ENCODE measurements around the gene GLTPD2. TPM values are rescaled to one million over a fixed set of nuclear protein-coding genes. Genes with fewer than 3 reads are reported as not detected.

The GLTPD2 gene
- total RNA-seq, 4 donors from 2014 or later: not detected

DNA sequence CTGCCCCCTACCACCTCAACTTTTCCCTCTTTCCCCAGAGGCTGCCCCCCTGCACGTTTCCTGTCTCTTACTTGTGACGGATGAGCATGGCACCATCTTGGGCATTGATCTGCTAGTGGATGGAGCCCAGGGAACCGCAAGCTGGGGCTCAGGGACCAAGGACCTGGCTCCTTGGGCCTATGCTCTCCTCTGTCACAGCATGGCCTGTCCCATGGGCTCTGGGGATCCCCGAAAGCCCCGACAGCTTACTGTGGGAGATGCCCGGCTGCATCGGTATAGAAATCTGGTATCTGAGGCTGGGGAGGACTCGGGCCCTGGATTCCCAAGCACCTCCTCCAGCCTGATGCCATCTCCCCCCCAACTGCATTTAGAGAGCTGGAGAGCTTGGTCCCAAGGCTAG, 47.2 kb upstream of the GLTPD2 start:
- Histone ChIP-seq H3K36me3 (no peaks in the 10 kb centered on the region), H3K4me1 (peaks cover 0 to 29% (median 7%) of the 10 kb centered on the region in 4 donors), H3K27ac (no peak overlapping the region), H3K27me3 (peaks cover 0 to 33% of the 10 kb centered on the region in 2 donors), H3K9me3 (no peaks in the 10 kb centered on the region), H3K4me3 (no peak overlapping the region)
- no peak for DNase-seq (ENCODE audit: low spot score in 2 of 2)
- 92 to 99% methylated on average over 6 to 8 of the region's 8 CpGs for WGBS, 2 donors
- TF ChIP-seq POLR2A (IDR thresholded peaks at IDR 0.05) (no peak), EP300 (IDR thresholded peaks at IDR 0.05) (no peak)
- TF ChIP-seq, protein P1, sequence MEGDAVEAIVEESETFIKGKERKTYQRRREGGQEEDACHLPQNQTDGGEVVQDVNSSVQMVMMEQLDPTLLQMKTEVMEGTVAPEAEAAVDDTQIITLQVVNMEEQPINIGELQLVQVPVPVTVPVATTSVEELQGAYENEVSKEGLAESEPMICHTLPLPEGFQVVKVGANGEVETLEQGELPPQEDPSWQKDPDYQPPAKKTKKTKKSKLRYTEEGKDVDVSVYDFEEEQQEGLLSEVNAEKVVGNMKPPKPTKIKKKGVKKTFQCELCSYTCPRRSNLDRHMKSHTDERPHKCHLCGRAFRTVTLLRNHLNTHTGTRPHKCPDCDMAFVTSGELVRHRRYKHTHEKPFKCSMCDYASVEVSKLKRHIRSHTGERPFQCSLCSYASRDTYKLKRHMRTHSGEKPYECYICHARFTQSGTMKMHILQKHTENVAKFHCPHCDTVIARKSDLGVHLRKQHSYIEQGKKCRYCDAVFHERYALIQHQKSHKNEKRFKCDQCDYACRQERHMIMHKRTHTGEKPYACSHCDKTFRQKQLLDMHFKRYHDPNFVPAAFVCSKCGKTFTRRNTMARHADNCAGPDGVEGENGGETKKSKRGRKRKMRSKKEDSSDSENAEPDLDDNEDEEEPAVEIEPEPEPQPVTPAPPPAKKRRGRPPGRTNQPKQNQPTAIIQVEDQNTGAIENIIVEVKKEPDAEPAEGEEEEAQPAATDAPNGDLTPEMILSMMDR (IDR thresholded peaks at IDR 0.05): no peak

DNA sequence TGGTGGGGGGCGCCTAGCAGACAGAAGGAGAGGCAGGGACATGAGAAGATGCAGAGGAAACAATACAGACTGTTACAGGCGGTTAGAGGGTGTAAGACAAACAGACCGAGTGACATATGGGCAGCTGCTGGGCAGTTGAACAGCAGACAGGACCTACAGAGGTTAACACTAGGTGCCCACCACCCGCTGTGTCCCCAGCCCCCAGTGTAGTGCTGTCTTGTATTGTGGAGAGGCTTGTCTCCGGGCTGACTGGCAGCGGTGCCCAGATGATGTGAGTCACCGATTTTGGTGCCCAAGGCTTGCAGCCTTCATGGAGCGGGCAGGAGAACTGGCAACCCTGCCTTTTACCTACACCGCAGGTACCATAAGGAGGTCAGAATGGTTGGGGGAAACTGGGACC, 46.6 kb upstream of the GLTPD2 start:
- no peak for DNase-seq (ENCODE audit: low spot score in 2 of 2)
- no peaks in the 10 kb centered on the region for H3K36me3 ChIP-seq
- 91 to 94% methylated on average over 6 to 9 of the region's 9 CpGs for WGBS, 2 donors
- no peak for TF ChIP-seq EP300 (IDR thresholded peaks at IDR 0.05)
- no peak for TF ChIP-seq POLR2A (IDR thresholded peaks at IDR 0.05)
- TF ChIP-seq, protein P1 (IDR thresholded peaks at IDR 0.05): no peak
- no peak overlapping the region for H3K27ac ChIP-seq
- H3K4me3 ChIP-seq: no peak overlapping the region
- no peaks in the 10 kb centered on the region for H3K9me3 ChIP-seq
- peaks cover 0 to 29% (median 7%) of the 10 kb centered on the region in 4 donors for H3K4me1 ChIP-seq
- peaks cover 0 to 36% of the 10 kb centered on the region in 2 donors for H3K27me3 ChIP-seq

DNA sequence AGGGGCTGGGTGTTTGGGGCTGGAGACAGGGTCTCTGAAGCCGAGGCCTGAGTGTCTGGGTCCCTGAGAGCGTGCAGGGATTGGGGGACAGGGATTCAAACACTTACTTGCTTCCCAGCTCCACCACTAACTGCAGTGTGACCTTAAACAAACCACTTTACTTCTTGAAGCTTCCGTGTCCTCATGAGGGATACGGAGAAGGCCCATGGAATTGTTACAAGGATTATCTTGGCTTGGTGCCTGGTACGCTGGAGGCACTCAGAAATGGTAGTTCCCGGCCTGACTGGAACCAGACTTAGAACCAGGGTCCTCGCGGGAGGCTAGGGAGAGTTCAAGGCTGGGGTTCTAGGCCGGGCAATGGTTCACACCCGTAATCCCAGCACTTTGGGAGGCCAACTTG, 46.1 kb upstream of the GLTPD2 start:
- 48 to 56% methylated on average over 10 of the region's 10 CpGs for WGBS, 2 donors
- Histone ChIP-seq H3K36me3 (no peaks in the 10 kb centered on the region), H3K4me3 (no peak overlapping the region), H3K27me3 (peaks cover 0 to 36% of the 10 kb centered on the region in 2 donors), H3K27ac (no peak overlapping the region), H3K4me1 (peaks cover 0 to 29% (median 7%) of the 10 kb centered on the region in 4 donors), H3K9me3 (no peaks in the 10 kb centered on the region)
- DNase-seq (ENCODE audit: low spot score in 2 of 2): no peak
- no peak for TF ChIP-seq POLR2A (IDR thresholded peaks at IDR 0.05)
- no peak for TF ChIP-seq EP300 (IDR thresholded peaks at IDR 0.05)
- TF ChIP-seq, protein P1 (IDR thresholded peaks at IDR 0.05): no peak

DNA sequence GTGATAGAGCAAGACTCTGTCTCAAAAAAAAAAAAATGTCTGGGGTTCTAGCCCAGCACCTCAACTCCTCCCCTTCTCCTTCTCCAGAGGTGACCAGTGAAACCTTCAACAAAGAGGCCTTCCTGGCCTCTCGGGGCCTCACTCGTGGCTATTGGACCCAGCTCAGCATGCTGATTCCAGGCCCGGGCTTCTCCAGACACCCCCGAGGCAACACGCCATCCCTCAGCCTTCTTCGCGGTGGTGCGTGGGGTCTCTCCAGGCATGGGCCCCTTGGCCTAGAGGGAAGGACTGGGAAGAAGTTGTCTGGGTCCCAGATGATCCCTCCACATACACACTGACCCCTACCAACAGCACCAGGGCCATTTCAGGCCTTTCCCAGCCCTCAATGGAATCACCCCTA, 45.5 kb upstream of the GLTPD2 start:
- Histone ChIP-seq H3K36me3 (no peaks in the 10 kb centered on the region), H3K4me3 (no peak overlapping the region), H3K27ac (no peak overlapping the region), H3K4me1 (peaks cover 0 to 27% (median 6%) of the 10 kb centered on the region in 4 donors), H3K27me3 (peaks cover 0 to 36% of the 10 kb centered on the region in 2 donors), H3K9me3 (no peaks in the 10 kb centered on the region)
- 94% methylated on average over 8 of the region's 8 CpGs for WGBS, 2 donors
- TF ChIP-seq, protein P1 (IDR thresholded peaks at IDR 0.05): no peak
- TF ChIP-seq POLR2A (IDR thresholded peaks at IDR 0.05) (no peak), EP300 (IDR thresholded peaks at IDR 0.05) (no peak)
- no peak for DNase-seq (ENCODE audit: low spot score in 2 of 2)

DNA sequence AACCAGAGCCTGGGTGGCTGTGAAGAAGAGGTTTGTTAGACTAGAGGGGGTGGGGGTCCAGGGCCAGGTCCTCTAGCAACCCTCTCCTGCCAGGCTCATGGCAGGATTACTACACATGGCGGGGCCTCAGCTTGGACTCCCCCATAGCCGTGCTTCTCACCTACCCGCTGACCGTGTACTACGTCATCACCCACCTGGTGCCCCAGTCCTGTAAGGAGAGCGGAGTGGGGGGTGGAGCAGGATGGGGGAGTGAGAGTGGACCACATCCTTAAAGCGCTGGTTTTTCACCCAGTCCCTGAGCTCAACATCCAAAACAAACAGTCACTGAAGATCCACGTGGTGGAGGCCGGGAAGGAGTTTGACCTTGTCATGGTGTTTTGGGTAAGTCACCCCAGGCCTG, 44.9 kb upstream of the GLTPD2 start:
- Histone ChIP-seq H3K36me3 (no peaks in the 10 kb centered on the region), H3K27ac (no peak overlapping the region), H3K9me3 (no peaks in the 10 kb centered on the region), H3K27me3 (peaks cover 0 to 36% of the 10 kb centered on the region in 2 donors), H3K4me1 (peaks cover 0 to 26% (median 2%) of the 10 kb centered on the region in 4 donors), H3K4me3 (no peak overlapping the region)
- 83 to 88% methylated on average over 9 of the region's 9 CpGs for WGBS, 2 donors
- TF ChIP-seq, protein P1 (IDR thresholded peaks at IDR 0.05): no peak
- no peak for TF ChIP-seq POLR2A (IDR thresholded peaks at IDR 0.05)
- TF ChIP-seq EP300 (IDR thresholded peaks at IDR 0.05): no peak
- DNase-seq (ENCODE audit: low spot score in 2 of 2): no peak
